Stimulated activated CD4-positive, alpha-beta T cell treated with anti-CD3 and anti-CD28 coated beads, Interleukin-4, amount 100 ng/mL, for 24 hours (primary cell): ENCODE measurements around the gene TOGARAM2.

Experiments used
- DNase-seq: peaks from one replicate; pipeline ENCODE4 v3.0.0-alpha.2; 2020

The TOGARAM2 gene

GRCh38 chr2:28981016-28981441 lies at the start of gene TOGARAM2:
Gene TOGARAM2 (plus strand): TSS chr2:28981298. CDS start chr2:28994835, 13,537 bp downstream.
- no peak for DNase-seq

- no peak for DNase-seq
These were observed 46.3 kb upstream of the TOGARAM2 start for GRCh38 chr2:28934769-28935168.

- no peak for DNase-seq
These were observed 40.1 kb upstream of the TOGARAM2 start for GRCh38 chr2:28941008-28941407.

GRCh38 chr2:28944535-28945248 lies 36.4 kb upstream of the TOGARAM2 start:
- no peak for DNase-seq

- DNase-seq: no peak
These were observed 32.9 kb upstream of the TOGARAM2 start for GRCh38 chr2:28948160-28948559.

GRCh38 chr2:28949190-28949589 lies 31.9 kb upstream of the TOGARAM2 start:
- no peak for DNase-seq

- DNase-seq: no peak
These were observed 31.3 kb upstream of the TOGARAM2 start for GRCh38 chr2:28949617-28950305.

GRCh38 chr2:28950941-28951630 lies 30.0 kb upstream of the TOGARAM2 start:
- DNase-seq: no peak

- no peak for DNase-seq
These were observed 28.9 kb upstream of the TOGARAM2 start for GRCh38 chr2:28951910-28952835.

GRCh38 chr2:28952836-28953211 lies 28.3 kb upstream of the TOGARAM2 start:
- DNase-seq: no peak

GRCh38 chr2:28955467-28955866 lies 25.6 kb upstream of the TOGARAM2 start:
- DNase-seq: no peak

GRCh38 chr2:28956415-28956826 lies 24.7 kb upstream of the TOGARAM2 start:
- DNase-seq: peak; percentile 52

GRCh38 chr2:28956890-28957289 lies 24.2 kb upstream of the TOGARAM2 start:
- peak; percentile 14 for DNase-seq

GRCh38 chr2:28958689-28959088 lies 22.4 kb upstream of the TOGARAM2 start:
- peak; percentile 34 for DNase-seq

- no peak for DNase-seq
These were observed 20.7 kb upstream of the TOGARAM2 start for GRCh38 chr2:28960401-28960800.

- DNase-seq: no peak
These were observed 18.6 kb upstream of the TOGARAM2 start for GRCh38 chr2:28962505-28962904.

GRCh38 chr2:28970464-28971160 lies 10.5 kb upstream of the TOGARAM2 start:
- no peak for DNase-seq

- no peak for DNase-seq
These were observed 8.2 kb upstream of the TOGARAM2 start for GRCh38 chr2:28972778-28973335.

- no peak for DNase-seq
These were observed 6.8 kb upstream of the TOGARAM2 start for GRCh38 chr2:28974252-28974651.

- DNase-seq: no peak
These were observed 5.4 kb upstream of the TOGARAM2 start for GRCh38 chr2:28975671-28976070.

- no peak for DNase-seq
These were observed 4.5 kb upstream of the TOGARAM2 start for GRCh38 chr2:28976584-28976983.
